ENCODE results near the gene TPR.
"Not testable (repeated sequence)": the region's sequence is repeated elsewhere in the genome, so short reads cannot be mapped to it uniquely, and the experiment has no call there.

Gene TPR

DNA sequence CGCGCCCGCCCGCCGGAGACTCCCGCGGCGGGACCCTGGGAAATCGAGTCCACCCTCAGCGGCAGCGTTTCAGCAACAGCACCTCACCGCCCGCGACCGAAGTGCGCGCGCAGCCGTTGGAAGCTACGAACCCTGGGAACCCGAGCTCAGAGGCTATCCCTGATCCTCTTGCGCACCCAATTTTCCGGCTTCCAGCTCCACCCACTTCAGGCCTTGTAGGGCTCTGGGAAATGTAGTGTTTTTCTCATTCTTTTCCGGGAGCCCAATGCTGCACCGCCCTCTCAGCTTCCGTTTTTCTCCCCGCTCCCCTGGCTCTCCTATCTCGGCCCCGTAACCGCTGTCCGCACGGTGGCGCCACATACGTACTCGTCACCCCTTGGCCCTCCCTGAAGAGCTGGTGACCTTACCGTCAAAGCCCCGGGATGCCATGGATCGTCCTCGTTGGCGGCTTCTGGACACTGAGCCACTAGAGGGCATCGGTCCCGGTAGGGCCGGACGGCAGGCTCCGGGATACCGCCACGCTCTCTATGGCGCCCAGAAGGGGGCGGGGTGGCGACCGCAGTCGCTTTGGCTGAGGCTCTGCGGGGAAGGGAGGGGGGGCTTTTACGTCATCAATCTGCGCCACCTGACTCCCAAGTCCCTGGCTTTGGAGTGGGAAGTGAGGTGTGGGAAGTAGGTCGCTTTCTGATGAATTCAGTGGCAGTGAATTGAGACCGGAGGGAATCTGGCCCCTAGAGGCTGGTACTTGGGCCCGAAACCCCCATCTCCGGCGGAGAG lies at the start of gene TPR, which contains the start of gene ODR4:
Gene TPR (minus strand): TSS at position 102 of the 777 bp plus-strand sequence. CDS start 225 bp downstream, outside the sequence.
Gene ODR4 (plus strand): TSS at position 687 of the 777 bp plus-strand sequence. CDS start 3,948 bp downstream, outside the sequence.
- DNase-seq = peak; percentile 99

DNA sequence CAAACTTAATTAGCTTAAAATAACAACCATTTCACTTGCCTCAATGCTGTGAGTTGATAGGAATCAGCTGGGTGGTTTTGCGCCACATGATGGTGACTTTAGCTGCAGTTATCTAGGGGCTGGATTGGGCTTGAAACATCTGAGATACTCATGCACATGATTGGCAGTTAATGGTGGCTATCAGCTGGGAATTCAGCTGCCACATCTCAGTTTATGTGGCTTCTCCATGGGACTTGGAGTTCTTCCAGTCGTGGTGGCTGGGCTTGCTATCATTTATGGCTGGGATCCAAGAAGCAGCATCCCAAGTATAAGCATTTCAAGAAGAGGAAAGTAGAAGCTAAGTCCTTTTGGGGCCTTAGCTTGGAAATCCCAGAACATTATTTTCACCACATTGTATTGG lies 49.5 kb upstream of the TPR start:
- peak; percentile 17 for DNase-seq

- DNase-seq = no peak
Observed at GRCh38 chr1:186421446-186421845, 46.4 kb upstream of the TPR start.

GRCh38 chr1:186420923-186421322 lies 45.9 kb upstream of the TPR start:
- DNase-seq = no peak

GRCh38 chr1:186420311-186420710 lies 45.3 kb upstream of the TPR start:
- DNase-seq = no peak

- DNase-seq = no peak
Observed at GRCh38 chr1:186418503-186418902, 43.5 kb upstream of the TPR start.

- no peak for DNase-seq
Observed at GRCh38 chr1:186413319-186413718, 38.3 kb upstream of the TPR start.

DNA sequence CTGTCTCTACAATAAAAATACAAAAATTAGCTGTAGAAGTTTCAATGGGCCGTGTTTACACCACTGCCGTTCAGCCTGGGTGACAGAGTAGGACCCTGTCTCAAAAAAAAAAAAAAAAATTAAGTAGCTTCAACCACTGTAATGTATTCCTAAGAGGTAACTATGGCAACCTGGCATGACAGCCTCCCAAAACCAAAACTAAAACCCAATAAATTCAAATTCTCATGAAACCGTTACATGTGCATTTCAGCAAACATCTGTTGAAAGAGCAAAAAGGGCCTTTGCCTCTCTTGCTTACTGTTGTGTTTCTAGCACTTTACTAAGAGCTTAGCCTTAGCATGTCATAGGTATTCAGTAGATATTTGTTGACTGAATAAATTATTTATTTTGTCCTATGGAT lies 34.0 kb upstream of the TPR start:
- DNase-seq = no peak

DNA sequence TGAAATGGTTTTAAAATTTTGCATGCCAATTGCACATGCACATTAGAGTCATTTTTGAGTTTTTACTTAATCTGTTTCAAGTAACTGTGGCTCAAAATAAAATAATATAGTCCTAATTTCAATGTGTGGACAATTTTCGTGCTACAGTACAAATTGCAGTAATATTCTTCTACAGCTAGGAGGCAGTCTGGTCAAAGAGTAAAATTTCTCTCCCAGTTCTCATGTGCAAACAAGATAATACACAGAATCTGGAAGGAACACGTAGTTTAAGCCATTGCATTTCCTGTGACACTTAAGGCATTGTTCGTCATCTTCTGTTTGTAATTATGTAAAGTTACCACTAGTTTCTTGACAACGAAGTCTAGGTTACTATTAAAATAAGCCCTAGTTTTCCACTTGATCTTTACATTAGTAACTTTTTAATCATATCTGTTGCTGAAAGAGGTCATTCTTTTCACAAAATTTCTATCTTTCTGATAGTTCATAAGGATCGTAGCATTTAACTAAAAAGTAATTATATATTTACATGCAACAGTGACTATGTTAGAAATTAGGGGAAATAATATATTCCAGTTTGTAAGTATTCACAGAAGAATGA lies 29.5 kb upstream of the TPR start:
- no peak for DNase-seq

GRCh38 chr1:186403632-186404031 lies 28.6 kb upstream of the TPR start:
- no peak for DNase-seq

- DNase-seq = not testable (repeated sequence)
Observed at GRCh38 chr1:186401446-186401845, 26.4 kb upstream of the TPR start.

- DNase-seq = not testable (repeated sequence)
Observed at GRCh38 chr1:186392711-186393110, 17.7 kb upstream of the TPR start.

DNA sequence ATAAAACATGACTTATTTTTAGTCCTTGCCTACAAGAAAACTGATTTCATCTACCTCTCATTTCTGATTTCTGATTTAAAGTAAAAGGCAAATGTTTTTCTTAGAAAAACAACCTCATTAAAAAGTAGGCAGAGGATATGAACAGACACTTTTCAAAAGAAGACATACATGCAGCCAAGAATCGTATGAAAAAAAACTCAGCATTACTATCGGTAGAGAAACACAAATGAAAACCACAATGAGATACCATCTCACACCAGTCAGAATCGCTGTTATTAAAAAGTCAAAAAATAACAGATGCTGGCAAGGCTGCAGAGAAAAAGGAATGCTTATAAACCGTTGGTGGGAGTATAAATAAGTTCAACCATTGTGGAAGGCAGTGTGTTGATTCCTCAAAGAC lies 16.8 kb upstream of the TPR start:
- DNase-seq = no peak

DNA sequence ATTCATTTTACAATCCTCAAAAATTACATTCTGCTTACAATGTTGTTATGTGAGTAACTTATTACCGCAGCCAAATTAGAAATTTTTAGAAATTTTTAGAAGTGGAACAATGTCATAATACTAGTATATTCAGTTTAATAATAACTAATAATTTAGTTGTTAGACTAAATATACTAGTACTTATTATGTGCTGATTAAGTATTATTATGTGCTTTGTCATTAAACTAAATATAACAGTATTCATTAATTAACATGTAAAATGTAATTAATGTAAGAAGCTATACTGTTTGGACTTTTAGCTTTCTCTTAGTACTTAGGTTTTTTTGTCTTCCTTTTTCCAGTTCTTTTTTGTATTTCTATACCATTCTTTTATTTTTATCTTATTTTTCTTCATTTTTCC lies 15.9 kb upstream of the TPR start:
- no peak for DNase-seq

GRCh38 chr1:186386725-186387383 lies 11.8 kb upstream of the TPR start:
- no peak for DNase-seq

DNA sequence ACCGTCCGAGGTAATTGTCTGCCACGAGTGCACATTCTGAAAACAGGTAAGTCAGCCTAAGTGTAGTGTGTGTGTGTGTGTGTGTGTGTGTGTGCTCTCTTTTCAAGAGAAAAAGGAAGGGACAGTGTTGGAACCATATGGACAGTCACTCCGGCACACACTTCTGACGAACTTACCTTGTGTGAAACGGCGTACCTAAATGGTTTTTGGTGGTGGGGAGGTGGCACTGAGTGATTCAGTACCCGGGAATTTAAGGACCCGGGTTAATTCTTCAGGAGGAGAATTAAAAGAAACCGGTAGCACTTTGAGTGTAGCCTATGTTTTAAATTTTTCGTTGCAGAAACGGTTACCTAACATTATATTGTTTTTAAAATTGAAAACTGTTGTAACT lies 871 bp upstream of the TPR start:
- no peak for DNase-seq

GRCh38 chr1:186374303-186375151 lies 526 bp downstream of the TPR start:
- DNase-seq = no peak

GRCh38 chr1:186347837-186348691 lies 27.0 kb downstream of the TPR start:
- DNase-seq = not testable (repeated sequence)

GRCh38 chr1:186340772-186341171 lies 34.3 kb downstream of the TPR start:
- no peak for DNase-seq

GRCh38 chr1:186337554-186337953 lies 37.5 kb downstream of the TPR start:
- DNase-seq = no peak

DNA sequence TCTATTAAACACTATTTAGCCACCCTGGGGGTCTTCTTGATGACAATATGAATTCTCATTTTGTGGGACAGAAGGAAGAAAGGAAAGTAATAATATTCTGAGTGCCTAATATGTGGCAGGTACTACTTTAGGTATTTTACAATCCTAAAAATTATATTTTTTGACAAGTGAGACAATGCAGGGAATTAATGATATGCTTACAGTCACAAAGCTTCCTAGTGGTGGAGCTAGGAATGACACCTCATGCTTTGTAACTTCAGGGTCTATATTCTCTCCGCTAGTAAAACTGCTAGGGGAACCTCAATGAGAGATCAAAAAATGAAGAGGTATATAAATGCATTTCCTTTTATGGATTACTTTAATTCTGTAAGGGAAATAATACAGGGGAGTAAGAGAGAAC lies 44.3 kb downstream of the TPR start:
- DNase-seq = no peak

- DNase-seq = no peak
Observed at GRCh38 chr1:186327331-186327730, 47.7 kb downstream of the TPR start.

All from femur (tissue), 1 donor.